HepG2 (cell line): Measurements from ENCODE around the gene PIGZ. TPM values are rescaled to one million over a fixed set of nuclear protein-coding genes. Genes with fewer than 3 reads are reported as not detected.
A peak's percentile ranks its signal among the peaks of the same experiment; 100 is the strongest.

Experiments used
- ATF1 ChIP-seq: IDR thresholded peaks from 2 replicates; pipeline ENCODE4 v1.6.1; 2016; ENCODE audit warnings: mild to moderate bottlenecking, control low read depth
- BATF2 ChIP-seq: sonication (generic); formaldehyde crosslinking; IDR thresholded peaks from 2 replicates; pipeline ENCODE4 v1.8.0; 2022; ENCODE audit warnings: mild to moderate bottlenecking, missing genetic modification reagents, moderate library complexity
- CC2D1A ChIP-seq: sonication (generic); formaldehyde crosslinking; IDR thresholded peaks from 2 replicates; pipeline ENCODE4 v1.8.1; 2023; ENCODE audit warnings: mild to moderate bottlenecking, missing genetic modification reagents
- PHF5A ChIP-seq: IDR thresholded peaks from one replicate; pipeline ENCODE4 v1.6.1; 2018; ENCODE audit warnings: low read depth, missing genetic modification reagents; ENCODE audit not compliant: unreplicated experiment
- ZNF772 ChIP-seq: sonication (generic); formaldehyde crosslinking; IDR thresholded peaks from 2 replicates; pipeline ENCODE4 v1.5.0; 2020; ENCODE audit warnings: mild to moderate bottlenecking, missing genetic modification reagents
- ZNF839 ChIP-seq: sonication (generic); formaldehyde crosslinking; IDR thresholded peaks from 2 replicates; pipeline ENCODE4 v1.4.0; 2020; ENCODE audit warnings: missing genetic modification reagents, mild to moderate bottlenecking, borderline replicate concordance
- polyA plus RNA-seq, 8 experiments: library from polyadenylated mRNA; depleted of rRNA in 3 of 8; stranded (reverse) in 7 of 8; unstranded in 1 of 8; fragments of >200 nt; fragmentation: Illumina TruSeq in 4 of 8; extraction: Trizol in 4 of 8; gene quantifications; 2 replicates each; pipeline versions ENCODE4 v1.2.1 to v1.2.3, GENCODE V29; 2011 to 2016; ENCODE audit warnings: low read depth in 4 of 8, missing spikeins in 1 of 8, mixed read lengths in 1 of 8; ENCODE audit not compliant: insufficient read depth in 1 of 8
- total RNA-seq, 5 experiments: library from RNA; depleted of rRNA; stranded (reverse); fragments of >200 nt; fragmentation: Illumina TruSeq; extraction: Trizol; gene quantifications; 2 replicates each; pipeline ENCODE4 v1.2.3, GENCODE V29; 2016; ENCODE audit warnings: low read depth in 1 of 5
- TF ChIP-seq, protein P1 (sequence below): sonication (generic); formaldehyde crosslinking; IDR thresholded peaks from 2 replicates; pipeline ENCODE4 v1.4.0; 2020; ENCODE audit warnings: missing genetic modification reagents
- TF ChIP-seq, protein P2 (sequence below): sonication (generic); formaldehyde crosslinking; IDR thresholded peaks from 2 replicates; pipeline ENCODE4 v1.4.0; 2020; ENCODE audit warnings: missing genetic modification reagents, mild to moderate bottlenecking, borderline replicate concordance
- TF ChIP-seq, protein P3 (sequence below): sonication (generic); formaldehyde crosslinking; IDR thresholded peaks from 2 replicates; pipeline ENCODE4 v1.4.0; 2020; ENCODE audit warnings: missing genetic modification reagents
- TF ChIP-seq, protein P4 (sequence below): sonication (generic); formaldehyde crosslinking; conservative IDR thresholded peaks from 2 replicates; pipeline ENCODE4 v1.8.0; 2022; ENCODE audit warnings: mild to moderate bottlenecking, moderate library complexity, missing genetic modification reagents
- TF ChIP-seq, protein P5 (sequence below): sonication (generic); formaldehyde crosslinking; IDR thresholded peaks from 2 replicates; pipeline ENCODE4 v1.5.1; 2020; ENCODE audit warnings: mild to moderate bottlenecking, missing genetic modification reagents, borderline replicate concordance

PIGZ gene
- total and polyA plus RNA-seq, 2 of the 13 experiments (the other 11 are each of a cell fraction or from before 2014, with no cell fraction given) = 4.7 to 60.5 TPM

DNA sequence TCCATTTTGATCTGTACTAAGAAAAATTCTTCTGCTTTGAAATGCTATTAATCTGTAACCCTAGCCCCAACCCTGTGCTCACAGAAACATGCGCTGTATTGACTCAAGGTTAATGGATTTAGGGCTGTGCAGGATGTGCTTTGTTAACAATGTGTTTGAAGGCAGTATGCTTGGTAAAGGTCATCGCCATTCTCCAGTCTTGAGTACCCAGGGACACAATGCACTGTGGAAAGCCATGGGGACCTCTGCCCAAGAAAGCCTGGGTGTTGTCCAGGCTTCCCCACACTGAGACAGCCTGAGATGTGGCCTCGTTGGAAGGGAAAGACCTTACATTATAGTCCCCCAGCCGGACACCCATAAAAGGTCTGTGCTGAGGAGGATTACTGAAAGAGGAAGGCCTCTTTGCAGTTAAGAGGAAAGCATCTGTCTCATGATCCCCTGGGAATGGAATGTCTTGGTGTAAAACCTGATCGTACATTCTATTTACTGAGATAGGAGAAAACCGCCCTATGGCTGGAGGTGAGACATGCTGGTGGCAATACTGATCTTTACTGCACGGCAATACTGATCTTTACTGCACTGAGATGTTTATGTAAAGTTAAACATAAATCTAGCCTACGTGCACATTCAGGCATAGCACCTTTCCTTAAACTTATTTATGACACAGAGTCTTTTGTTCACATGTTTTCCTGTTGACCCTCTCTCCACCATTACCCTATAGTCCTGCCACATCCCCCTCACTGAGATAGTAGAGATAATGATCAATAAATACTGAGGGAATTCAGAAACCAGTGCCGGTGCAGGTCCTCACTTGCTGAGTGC, 6.3 kb downstream of the PIGZ start (continued):
- TF ChIP-seq, protein P1, sequence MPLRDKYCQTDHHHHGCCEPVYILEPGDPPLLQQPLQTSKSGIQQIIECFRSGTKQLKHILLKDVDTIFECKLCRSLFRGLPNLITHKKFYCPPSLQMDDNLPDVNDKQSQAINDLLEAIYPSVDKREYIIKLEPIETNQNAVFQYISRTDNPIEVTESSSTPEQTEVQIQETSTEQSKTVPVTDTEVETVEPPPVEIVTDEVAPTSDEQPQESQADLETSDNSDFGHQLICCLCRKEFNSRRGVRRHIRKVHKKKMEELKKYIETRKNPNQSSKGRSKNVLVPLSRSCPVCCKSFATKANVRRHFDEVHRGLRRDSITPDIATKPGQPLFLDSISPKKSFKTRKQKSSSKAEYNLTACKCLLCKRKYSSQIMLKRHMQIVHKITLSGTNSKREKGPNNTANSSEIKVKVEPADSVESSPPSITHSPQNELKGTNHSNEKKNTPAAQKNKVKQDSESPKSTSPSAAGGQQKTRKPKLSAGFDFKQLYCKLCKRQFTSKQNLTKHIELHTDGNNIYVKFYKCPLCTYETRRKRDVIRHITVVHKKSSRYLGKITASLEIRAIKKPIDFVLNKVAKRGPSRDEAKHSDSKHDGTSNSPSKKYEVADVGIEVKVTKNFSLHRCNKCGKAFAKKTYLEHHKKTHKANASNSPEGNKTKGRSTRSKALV (CRISPR knock-in tag) = 0 out of 2 replicates have a peak, but pooled peaks have one; percentile 2
- TF ChIP-seq, protein P2, sequence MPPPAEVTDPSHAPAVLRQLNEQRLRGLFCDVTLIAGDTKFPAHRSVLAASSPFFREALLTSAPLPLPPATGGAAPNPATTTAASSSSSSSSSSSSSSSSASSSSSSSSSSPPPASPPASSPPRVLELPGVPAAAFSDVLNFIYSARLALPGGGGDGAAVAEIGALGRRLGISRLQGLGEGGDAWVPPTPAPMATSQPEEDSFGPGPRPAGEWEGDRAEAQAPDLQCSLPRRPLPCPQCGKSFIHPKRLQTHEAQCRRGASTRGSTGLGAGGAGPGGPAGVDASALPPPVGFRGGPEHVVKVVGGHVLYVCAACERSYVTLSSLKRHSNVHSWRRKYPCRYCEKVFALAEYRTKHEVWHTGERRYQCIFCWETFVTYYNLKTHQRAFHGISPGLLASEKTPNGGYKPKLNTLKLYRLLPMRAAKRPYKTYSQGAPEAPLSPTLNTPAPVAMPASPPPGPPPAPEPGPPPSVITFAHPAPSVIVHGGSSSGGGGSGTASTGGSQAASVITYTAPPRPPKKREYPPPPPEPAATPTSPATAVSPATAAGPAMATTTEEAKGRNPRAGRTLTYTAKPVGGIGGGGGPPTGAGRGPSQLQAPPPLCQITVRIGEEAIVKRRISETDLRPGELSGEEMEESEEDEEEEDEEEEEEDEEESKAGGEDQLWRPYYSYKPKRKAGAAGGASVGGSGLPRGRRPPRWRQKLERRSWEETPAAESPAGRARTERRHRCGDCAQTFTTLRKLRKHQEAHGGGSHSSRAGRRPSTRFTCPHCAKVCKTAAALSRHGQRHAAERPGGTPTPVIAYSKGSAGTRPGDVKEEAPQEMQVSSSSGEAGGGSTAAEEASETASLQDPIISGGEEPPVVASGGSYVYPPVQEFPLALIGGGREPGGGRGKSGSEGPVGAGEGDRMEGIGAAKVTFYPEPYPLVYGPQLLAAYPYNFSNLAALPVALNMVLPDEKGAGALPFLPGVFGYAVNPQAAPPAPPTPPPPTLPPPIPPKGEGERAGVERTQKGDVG (CRISPR knock-in tag) = no peak
- TF ChIP-seq, protein P3, sequence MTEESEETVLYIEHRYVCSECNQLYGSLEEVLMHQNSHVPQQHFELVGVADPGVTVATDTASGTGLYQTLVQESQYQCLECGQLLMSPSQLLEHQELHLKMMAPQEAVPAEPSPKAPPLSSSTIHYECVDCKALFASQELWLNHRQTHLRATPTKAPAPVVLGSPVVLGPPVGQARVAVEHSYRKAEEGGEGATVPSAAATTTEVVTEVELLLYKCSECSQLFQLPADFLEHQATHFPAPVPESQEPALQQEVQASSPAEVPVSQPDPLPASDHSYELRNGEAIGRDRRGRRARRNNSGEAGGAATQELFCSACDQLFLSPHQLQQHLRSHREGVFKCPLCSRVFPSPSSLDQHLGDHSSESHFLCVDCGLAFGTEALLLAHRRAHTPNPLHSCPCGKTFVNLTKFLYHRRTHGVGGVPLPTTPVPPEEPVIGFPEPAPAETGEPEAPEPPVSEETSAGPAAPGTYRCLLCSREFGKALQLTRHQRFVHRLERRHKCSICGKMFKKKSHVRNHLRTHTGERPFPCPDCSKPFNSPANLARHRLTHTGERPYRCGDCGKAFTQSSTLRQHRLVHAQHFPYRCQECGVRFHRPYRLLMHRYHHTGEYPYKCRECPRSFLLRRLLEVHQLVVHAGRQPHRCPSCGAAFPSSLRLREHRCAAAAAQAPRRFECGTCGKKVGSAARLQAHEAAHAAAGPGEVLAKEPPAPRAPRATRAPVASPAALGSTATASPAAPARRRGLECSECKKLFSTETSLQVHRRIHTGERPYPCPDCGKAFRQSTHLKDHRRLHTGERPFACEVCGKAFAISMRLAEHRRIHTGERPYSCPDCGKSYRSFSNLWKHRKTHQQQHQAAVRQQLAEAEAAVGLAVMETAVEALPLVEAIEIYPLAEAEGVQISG (CRISPR knock-in tag) = peak; percentile 18
- TF ChIP-seq BATF2 (peak; percentile 35; the same call in 1 of the 2 replicates), ZNF839 (CRISPR knock-in tag) (no peak), ATF1 (peak; percentile 41; the same call in 1 of the 2 replicates), ZNF772 (peak; percentile 59), PHF5A (CRISPR knock-in tag) (peak; percentile 94), CC2D1A (CRISPR knock-in tag) (0 out of 2 replicates have a peak, but pooled peaks have one; percentile 41)
- TF ChIP-seq, protein P4, sequence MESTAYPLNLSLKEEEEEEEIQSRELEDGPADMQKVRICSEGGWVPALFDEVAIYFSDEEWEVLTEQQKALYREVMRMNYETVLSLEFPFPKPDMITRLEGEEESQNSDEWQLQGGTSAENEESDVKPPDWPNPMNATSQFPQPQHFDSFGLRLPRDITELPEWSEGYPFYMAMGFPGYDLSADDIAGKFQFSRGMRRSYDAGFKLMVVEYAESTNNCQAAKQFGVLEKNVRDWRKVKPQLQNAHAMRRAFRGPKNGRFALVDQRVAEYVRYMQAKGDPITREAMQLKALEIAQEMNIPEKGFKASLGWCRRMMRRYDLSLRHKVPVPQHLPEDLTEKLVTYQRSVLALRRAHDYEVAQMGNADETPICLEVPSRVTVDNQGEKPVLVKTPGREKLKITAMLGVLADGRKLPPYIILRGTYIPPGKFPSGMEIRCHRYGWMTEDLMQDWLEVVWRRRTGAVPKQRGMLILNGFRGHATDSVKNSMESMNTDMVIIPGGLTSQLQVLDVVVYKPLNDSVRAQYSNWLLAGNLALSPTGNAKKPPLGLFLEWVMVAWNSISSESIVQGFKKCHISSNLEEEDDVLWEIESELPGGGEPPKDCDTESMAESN (CRISPR knock-in tag) = 0 out of 2 replicates have a peak, but pooled peaks have one; percentile 44
- TF ChIP-seq, protein P5, sequence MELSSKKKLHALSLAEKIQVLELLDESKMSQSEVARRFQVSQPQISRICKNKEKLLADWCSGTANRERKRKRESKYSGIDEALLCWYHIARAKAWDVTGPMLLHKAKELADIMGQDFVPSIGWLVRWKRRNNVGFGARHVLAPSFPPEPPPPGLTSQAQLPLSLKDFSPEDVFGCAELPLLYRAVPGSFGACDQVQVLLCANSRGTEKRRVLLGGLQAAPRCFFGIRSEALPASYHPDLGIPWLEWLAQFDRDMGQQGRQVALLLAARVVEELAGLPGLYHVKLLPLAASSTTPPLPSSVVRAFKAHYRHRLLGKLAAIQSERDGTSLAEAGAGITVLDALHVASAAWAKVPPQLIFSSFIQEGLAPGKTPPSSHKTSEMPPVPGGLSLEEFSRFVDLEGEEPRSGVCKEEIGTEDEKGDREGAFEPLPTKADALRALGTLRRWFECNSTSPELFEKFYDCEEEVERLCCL = 0 out of 2 replicates have a peak, but pooled peaks have one; percentile 31
